SK-N-SH (cell line): Measurements from ENCODE around the gene CEP120. TPM values are rescaled to one million over a fixed set of nuclear protein-coding genes. Genes with fewer than 3 reads are reported as not detected.

Experiments
- CTCF ChIA-PET: fragments of 300-600, 350-600 bp; formaldehyde crosslinking; extraction: SDS; loops from one replicate; lab custom pipeline; 2021; lab: Yijun Ruan, JAX
- POLR2A ChIA-PET: fragments of 350-600 bp; sonication (Branson Sonifier 250); formaldehyde crosslinking; extraction: SDS; loops from one replicate; lab custom pipeline; 2020; ENCODE audit warnings: antibody characterized with exemption, inconsistent platforms; lab: Yijun Ruan, JAX
- DNase-seq: peaks from one replicate; pipeline ENCODE4 v3.0.0; 2012
- H2AFZ ChIP-seq: fragments of 200-600 bp; sonication (generic); 2 replicates; pipeline ENCODE4 v1.8.1; 2016; ENCODE audit warnings: antibody characterized with exemption, mild to moderate bottlenecking, low read depth
- H3F3A ChIP-seq: fragments of 200-600 bp; sonication (generic); replicated peaks from 2 replicates; pipeline ENCODE3; 2016; ENCODE audit warnings: antibody characterized with exemption, mild to moderate bottlenecking; ENCODE audit not compliant: insufficient read depth
- H3K27ac ChIP-seq, 2 experiments: fragments of 200-500 bp in 1 of 2; fragments of 200-600 bp in 1 of 2; sonication (Bioruptor generic) in 1 of 2; sonication (generic), shearing (Covaris generic) in 1 of 2; 2 replicates each; pipeline versions ENCODE4 v1.5.1 to v1.6.1; 2014 to 2016; ENCODE audit warnings: low read depth in 2 of 2, inconsistent platforms in 1 of 2, low read length in 1 of 2, mild to moderate bottlenecking in 1 of 2, mixed read lengths in 1 of 2
- H3K27me3 ChIP-seq: fragments of 200-600 bp; sonication (generic), shearing (Covaris generic); 2 replicates; pipeline ENCODE4 v1.6.1; 2016; ENCODE audit warnings: mixed run types; ENCODE audit not compliant: insufficient read depth
- H3K36me3 ChIP-seq, 2 experiments: fragments of 200-500 bp in 1 of 2; fragments of 200-600 bp in 1 of 2; sonication (Bioruptor generic) in 1 of 2; sonication (generic) in 1 of 2; replicated peaks in 1 of 2; 2 replicates each; pipeline versions ENCODE3 to v1.5.1; 2014 to 2016; ENCODE audit warnings: low read length in 1 of 2, mild to moderate bottlenecking in 1 of 2; ENCODE audit not compliant: insufficient read depth in 2 of 2, control insufficient read depth in 1 of 2
- H3K4me1 ChIP-seq, 2 experiments: fragments of 200-500 bp in 1 of 2; fragments of 200-600 bp in 1 of 2; sonication (Bioruptor generic) in 1 of 2; sonication (generic), shearing (Covaris generic) in 1 of 2; 2 replicates each; pipeline versions ENCODE4 v1.5.1 to v1.6.1; 2014 to 2016; ENCODE audit warnings: low read depth in 1 of 2, low read length in 1 of 2, mixed run types in 1 of 2; ENCODE audit not compliant: insufficient read depth in 2 of 2, control insufficient read depth in 1 of 2
- H3K4me2 ChIP-seq: fragments of 200-600 bp; sonication (generic), shearing (Covaris generic); 2 replicates; pipeline ENCODE4 v1.6.1; 2017; ENCODE audit warnings: mixed run types
- H3K4me3 ChIP-seq, 2 experiments: fragments of 200-500 bp in 1 of 2; fragments of 200-600 bp in 1 of 2; sonication (Bioruptor generic) in 1 of 2; sonication (generic), shearing (Covaris generic) in 1 of 2; 2 replicates each; pipeline versions ENCODE4 v1.5.1 to v1.8.1; 2014 to 2016; ENCODE audit warnings: low read depth in 2 of 2, inconsistent platforms in 1 of 2, low read length in 1 of 2, mild to moderate bottlenecking in 1 of 2, mixed read lengths in 1 of 2, moderate library complexity in 1 of 2
- H3K79me2 ChIP-seq: fragments of 200-600 bp; sonication (generic); 2 replicates; pipeline ENCODE4 v1.8.1; 2017; ENCODE audit warnings: mild to moderate bottlenecking; ENCODE audit not compliant: insufficient read depth
- H3K9ac ChIP-seq: fragments of 200-600 bp; sonication (generic); 2 replicates; pipeline ENCODE4 v1.6.1; 2017; ENCODE audit warnings: mixed run types
- H3K9me2 ChIP-seq: fragments of 200-600 bp; sonication (generic); 2 replicates; pipeline ENCODE4 v1.6.1; 2017; ENCODE audit warnings: mixed run types
- H3K9me3 ChIP-seq: fragments of 200-600 bp; sonication (generic); 2 replicates; pipeline ENCODE4 v1.6.1; 2017; ENCODE audit warnings: mixed run types, mild to moderate bottlenecking, moderate library complexity
- H4K20me1 ChIP-seq: fragments of 200-600 bp; sonication (generic); 2 replicates; pipeline ENCODE4 v1.6.1; 2017; ENCODE audit warnings: mild to moderate bottlenecking, mixed run types; ENCODE audit not compliant: insufficient read depth
- CHD2 ChIP-seq: fragments of 150-350 bp; IDR thresholded peaks from 2 replicates; pipeline ENCODE4 v1.6.1; 2018; ENCODE audit warnings: low read length; ENCODE audit not compliant: partially characterized antibody
- ELF1 ChIP-seq: IDR thresholded peaks from 2 replicates; pipeline ENCODE4 v1.4.0; 2012
- FOSL2 ChIP-seq: IDR thresholded peaks from 2 replicates; pipeline ENCODE4 v1.4.0; 2012; ENCODE audit warnings: low read depth, mild to moderate bottlenecking, moderate library complexity, borderline replicate concordance
- FOXM1 ChIP-seq: IDR thresholded peaks from 2 replicates; pipeline ENCODE4 v1.4.0; 2012; ENCODE audit warnings: low read depth, mild to moderate bottlenecking
- GABPA ChIP-seq: IDR thresholded peaks from 2 replicates; pipeline ENCODE4 v1.4.0; 2012; ENCODE audit warnings: low read depth, mild to moderate bottlenecking
- GATA2 ChIP-seq: sonication (generic); formaldehyde crosslinking; IDR thresholded peaks from 2 replicates; pipeline ENCODE4 v1.5.0; 2020; ENCODE audit warnings: mild to moderate bottlenecking, missing genetic modification reagents
- NFIC ChIP-seq: IDR thresholded peaks from 2 replicates; pipeline ENCODE4 v1.4.0; 2012; ENCODE audit warnings: borderline replicate concordance
- RFX5 ChIP-seq: IDR thresholded peaks from 2 replicates; pipeline ENCODE4 v1.6.1; 2012; ENCODE audit warnings: mild to moderate bottlenecking, improper control_type of control experiment, low read length
- TEAD4 ChIP-seq: IDR thresholded peaks from 2 replicates; pipeline ENCODE4 v1.4.0; 2012; ENCODE audit warnings: mild to moderate bottlenecking, borderline replicate concordance; ENCODE audit not compliant: insufficient read depth
- WGBS: methylation state at CpG from one replicate; pipeline ENCODE4 v1.1.6; 2017; ENCODE audit warnings: low lambda C conversion rate; 5-methylcytosine and 5-hydroxymethylcytosine counted together
- polyA plus RNA-seq, 3 experiments: library from polyadenylated mRNA; depleted of rRNA; stranded (reverse); fragments of >200 nt; gene quantifications; 2 replicates each; pipeline ENCODE4 v1.2.3, GENCODE V29; 2012
- TF ChIP-seq, protein P1 (sequence below): IDR thresholded peaks from 2 replicates; pipeline ENCODE4 v1.6.1; 2012; ENCODE audit warnings: mild to moderate bottlenecking, low read depth, low read length, moderate library complexity
- TF ChIP-seq, protein P2 (sequence below): IDR thresholded peaks from 2 replicates; pipeline ENCODE4; 2012
- TF ChIP-seq, protein P3 (sequence below): fragments of 150-350 bp; IDR thresholded peaks from 2 replicates; pipeline ENCODE4 v1.6.1; 2016; ENCODE audit warnings: mild to moderate bottlenecking, low read depth, low read length

Gene CEP120
- polyA plus RNA-seq, 1 of the 3 experiments (the other 2 are of a cell fraction) = 5.0 TPM

DNA sequence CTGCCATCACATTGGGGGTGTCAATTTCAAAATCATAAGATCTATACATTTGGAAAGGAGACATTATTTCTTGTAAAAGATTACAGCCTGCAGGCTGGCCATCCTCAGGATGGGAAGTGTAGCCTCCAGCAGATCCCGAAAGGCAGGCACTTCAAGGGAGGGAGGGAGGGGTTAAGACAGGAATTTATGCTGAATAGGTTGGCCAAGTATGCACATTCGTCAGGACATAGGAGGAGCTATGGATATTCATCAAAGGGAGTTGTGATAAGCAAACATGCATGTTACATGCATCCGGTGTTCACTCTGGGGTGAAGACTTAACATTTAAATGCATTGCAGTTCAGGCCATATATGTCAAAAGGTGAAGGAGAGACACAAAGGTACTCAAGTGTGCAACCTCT is 119.4 kb downstream of the CEP120 start (continued):
- TF ChIP-seq, protein P1, sequence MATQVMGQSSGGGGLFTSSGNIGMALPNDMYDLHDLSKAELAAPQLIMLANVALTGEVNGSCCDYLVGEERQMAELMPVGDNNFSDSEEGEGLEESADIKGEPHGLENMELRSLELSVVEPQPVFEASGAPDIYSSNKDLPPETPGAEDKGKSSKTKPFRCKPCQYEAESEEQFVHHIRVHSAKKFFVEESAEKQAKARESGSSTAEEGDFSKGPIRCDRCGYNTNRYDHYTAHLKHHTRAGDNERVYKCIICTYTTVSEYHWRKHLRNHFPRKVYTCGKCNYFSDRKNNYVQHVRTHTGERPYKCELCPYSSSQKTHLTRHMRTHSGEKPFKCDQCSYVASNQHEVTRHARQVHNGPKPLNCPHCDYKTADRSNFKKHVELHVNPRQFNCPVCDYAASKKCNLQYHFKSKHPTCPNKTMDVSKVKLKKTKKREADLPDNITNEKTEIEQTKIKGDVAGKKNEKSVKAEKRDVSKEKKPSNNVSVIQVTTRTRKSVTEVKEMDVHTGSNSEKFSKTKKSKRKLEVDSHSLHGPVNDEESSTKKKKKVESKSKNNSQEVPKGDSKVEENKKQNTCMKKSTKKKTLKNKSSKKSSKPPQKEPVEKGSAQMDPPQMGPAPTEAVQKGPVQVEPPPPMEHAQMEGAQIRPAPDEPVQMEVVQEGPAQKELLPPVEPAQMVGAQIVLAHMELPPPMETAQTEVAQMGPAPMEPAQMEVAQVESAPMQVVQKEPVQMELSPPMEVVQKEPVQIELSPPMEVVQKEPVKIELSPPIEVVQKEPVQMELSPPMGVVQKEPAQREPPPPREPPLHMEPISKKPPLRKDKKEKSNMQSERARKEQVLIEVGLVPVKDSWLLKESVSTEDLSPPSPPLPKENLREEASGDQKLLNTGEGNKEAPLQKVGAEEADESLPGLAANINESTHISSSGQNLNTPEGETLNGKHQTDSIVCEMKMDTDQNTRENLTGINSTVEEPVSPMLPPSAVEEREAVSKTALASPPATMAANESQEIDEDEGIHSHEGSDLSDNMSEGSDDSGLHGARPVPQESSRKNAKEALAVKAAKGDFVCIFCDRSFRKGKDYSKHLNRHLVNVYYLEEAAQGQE = no peak
- TF ChIP-seq GATA2 (CRISPR knock-in tag) = no peak
- TF ChIP-seq, all 33 proteins: peak for 0

DNA sequence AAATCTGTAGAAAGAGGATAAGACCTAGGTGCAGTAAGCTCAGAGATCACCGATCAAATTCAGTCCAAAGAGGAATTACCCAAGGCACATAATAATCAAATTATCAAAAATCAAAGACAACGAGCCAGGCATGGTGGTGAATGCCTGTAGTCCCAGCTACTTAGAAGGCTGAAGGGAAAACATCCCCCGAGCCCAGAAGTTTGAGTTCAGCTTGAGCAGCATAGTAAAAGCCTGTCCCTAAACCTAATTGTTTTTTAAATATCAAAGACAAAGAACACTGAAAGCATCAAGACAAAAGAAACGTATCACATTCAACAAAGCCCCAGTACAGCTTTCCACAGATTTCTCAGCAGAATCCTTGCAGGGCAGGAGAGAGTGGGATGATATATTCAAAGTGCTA is 122.9 kb downstream of the CEP120 start:
- Histone ChIP-seq H2AFZ (no peak overlapping the region), H3K79me2 (no peaks in the 10 kb centered on the region), H3K4me1 (no peaks in the 10 kb centered on the region), H3K9me2 (no peaks in the 10 kb centered on the region), H3F3A (no peaks in the 10 kb centered on the region), H3K9me3 (no peaks in the 10 kb centered on the region), H3K27me3 (no peaks in the 10 kb centered on the region), H3K4me3 (no peak overlapping the region), H3K36me3 (no peaks in the 10 kb centered on the region), H3K9ac (no peak overlapping the region), H3K4me2 (no peak overlapping the region), H4K20me1 (no peaks in the 10 kb centered on the region), H3K27ac (no peak overlapping the region)
- ChIA-PET POLR2A (no interaction called here), CTCF (interaction anchor here (1.0 kb wide), 1 partner anchor 45 kb away, joined by 3 read pairs; no protein-coding TSS in a partner anchor)
- TF ChIP-seq, protein P2, sequence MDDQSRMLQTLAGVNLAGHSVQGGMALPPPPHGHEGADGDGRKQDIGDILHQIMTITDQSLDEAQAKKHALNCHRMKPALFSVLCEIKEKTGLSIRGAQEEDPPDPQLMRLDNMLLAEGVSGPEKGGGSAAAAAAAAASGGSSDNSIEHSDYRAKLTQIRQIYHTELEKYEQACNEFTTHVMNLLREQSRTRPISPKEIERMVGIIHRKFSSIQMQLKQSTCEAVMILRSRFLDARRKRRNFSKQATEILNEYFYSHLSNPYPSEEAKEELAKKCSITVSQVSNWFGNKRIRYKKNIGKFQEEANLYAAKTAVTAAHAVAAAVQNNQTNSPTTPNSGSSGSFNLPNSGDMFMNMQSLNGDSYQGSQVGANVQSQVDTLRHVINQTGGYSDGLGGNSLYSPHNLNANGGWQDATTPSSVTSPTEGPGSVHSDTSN = no peak
- no peak for TF ChIP-seq CHD2
- TF ChIP-seq RFX5 = no peak
- TF ChIP-seq FOSL2 = no peak
- no peak for DNase-seq
- 43% methylated on average over 4 of the region's 4 CpGs for WGBS

DNA sequence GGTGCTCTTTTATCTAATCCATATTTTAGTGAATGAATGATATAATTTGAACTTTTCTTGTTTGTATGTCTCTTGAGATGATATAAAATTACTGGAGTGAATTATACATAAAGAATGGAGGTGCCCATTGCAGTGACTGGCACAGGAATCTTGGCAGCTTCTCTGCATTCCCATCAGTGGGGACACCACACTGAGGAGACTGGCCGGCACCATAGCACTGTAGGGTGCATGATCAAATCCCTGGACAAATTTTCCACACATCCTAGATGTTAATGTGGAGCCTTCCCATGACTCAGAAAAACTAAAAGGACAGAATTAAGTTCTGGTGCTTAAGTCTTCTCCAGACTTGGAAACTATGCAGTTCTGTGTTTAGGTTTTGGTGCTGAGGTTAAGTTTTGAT is 124.1 kb downstream of the CEP120 start:
- Histone ChIP-seq H3K36me3 (no peaks in the 10 kb centered on the region), H2AFZ (no peak overlapping the region), H3K9me3 (no peaks in the 10 kb centered on the region), H3K4me3 (no peak overlapping the region), H3K79me2 (no peaks in the 10 kb centered on the region), H3K4me2 (no peak overlapping the region), H3K9me2 (no peaks in the 10 kb centered on the region), H3F3A (no peaks in the 10 kb centered on the region), H4K20me1 (no peaks in the 10 kb centered on the region), H3K27me3 (no peaks in the 10 kb centered on the region), H3K9ac (no peak overlapping the region), H3K4me1 (no peaks in the 10 kb centered on the region), H3K27ac (no peak overlapping the region)
- POLR2A ChIA-PET = no interaction called here
- WGBS = 0% methylated on average over 1 of the region's 1 CpG
- CTCF ChIA-PET = no interaction called here
- no peak for TF ChIP-seq GABPA
- no peak for TF ChIP-seq NFIC
- TF ChIP-seq, protein P3, sequence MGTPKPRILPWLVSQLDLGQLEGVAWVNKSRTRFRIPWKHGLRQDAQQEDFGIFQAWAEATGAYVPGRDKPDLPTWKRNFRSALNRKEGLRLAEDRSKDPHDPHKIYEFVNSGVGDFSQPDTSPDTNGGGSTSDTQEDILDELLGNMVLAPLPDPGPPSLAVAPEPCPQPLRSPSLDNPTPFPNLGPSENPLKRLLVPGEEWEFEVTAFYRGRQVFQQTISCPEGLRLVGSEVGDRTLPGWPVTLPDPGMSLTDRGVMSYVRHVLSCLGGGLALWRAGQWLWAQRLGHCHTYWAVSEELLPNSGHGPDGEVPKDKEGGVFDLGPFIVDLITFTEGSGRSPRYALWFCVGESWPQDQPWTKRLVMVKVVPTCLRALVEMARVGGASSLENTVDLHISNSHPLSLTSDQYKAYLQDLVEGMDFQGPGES = no peak
- no peak for TF ChIP-seq FOXM1
- no peak for TF ChIP-seq TEAD4
- TF ChIP-seq, protein P2 = no peak
- TF ChIP-seq ELF1 = no peak
- no peak for DNase-seq
